CD4-positive, alpha-beta T cell treated with Interleukin-15 for 1 hour (primary cell): ENCODE data around the gene CCDC159.
"Not testable (repeated sequence)": the region's sequence is repeated elsewhere in the genome, so short reads cannot be mapped to it uniquely, and the experiment has no call there.

Experiments
- DNase-seq: peaks from one replicate; pipeline ENCODE4 v3.0.0-alpha.2; 2020

The CCDC159 gene, protein sequence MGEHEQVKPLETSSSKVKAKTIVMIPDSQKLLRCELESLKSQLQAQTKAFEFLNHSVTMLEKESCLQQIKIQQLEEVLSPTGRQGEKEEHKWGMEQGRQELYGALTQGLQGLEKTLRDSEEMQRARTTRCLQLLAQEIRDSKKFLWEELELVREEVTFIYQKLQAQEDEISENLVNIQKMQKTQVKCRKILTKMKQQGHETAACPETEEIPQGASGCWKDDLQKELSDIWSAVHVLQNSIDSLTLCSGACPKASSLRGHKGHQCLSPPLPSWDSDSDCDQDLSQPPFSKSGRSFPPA

GRCh38 chr19:11346104-11346940 lies at the start of gene CCDC159, which contains the start of gene TMEM205:
Gene CCDC159, plus strand, starts transcription at chr19:11346519. Its CDS starts 88 bp downstream, at chr19:11346607.
Gene TMEM205, minus strand, starts transcription at chr19:11346268. Its CDS starts 649 bp downstream, at chr19:11345619.
- peak; percentile 99 for DNase-seq

DNA sequence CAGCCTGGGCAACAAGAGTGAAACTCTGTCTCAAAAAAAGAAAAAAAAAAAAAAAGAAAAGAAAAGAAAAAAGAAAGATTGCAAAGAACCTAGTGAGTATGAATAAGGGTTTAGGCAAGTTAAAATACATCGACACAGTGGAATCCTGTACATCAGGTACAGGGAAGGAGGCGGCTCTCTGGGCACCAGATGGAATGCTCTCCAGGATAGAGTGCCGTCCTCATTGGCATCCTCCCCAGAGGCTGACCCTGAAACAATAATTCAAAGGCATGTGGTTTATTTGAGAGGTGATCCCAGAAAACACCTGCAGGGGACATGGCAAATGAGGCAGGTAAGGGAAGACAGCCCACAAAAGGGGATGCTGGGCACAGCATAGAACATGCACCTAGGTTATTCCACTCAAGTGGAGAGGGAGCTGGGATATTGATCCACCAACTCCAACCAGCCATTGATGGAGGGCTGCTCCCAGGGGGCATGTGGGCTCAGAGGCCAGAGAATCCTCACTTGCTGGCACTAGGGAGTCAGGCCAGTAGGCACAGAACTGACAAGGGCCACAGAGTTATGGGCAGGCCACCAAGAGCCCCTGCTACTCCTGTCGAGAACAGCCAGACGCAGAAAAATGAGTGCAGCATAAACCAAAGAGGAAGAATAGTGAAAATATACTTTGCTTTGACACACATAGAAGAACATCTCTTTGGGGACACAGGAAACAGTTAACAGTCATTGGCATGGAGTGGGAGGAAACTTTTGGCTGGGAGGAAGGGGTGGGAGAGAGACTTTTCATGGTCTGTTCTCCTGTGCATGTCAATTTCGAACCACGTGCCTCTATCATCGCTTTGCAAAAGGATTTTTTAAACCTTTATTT lies 46.1 kb upstream of the CCDC159 start:
- DNase-seq, result no peak

GRCh38 chr19:11300811-11301120 lies 45.6 kb upstream of the CCDC159 start:
- no peak for DNase-seq

DNA sequence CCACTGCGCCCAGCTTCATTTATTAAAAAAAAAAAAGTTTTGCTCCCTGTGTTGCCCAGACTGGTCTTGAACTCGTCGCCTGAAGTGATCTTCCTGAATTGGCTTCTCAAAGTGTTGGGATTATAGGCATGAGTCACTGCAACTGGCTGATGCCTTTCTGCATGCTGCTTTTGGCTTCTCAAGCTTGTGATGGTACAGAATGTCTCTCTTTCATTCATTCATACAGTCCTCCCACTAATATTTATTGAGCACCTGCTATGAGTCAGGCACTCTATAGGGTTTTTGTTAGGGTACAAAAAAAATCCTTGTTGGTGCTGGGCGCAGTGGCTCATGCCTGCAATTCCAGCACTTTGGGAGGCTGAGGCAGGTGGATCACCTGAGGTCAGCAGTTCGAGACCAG lies 41.4 kb upstream of the CCDC159 start:
- DNase-seq, result no peak

DNA sequence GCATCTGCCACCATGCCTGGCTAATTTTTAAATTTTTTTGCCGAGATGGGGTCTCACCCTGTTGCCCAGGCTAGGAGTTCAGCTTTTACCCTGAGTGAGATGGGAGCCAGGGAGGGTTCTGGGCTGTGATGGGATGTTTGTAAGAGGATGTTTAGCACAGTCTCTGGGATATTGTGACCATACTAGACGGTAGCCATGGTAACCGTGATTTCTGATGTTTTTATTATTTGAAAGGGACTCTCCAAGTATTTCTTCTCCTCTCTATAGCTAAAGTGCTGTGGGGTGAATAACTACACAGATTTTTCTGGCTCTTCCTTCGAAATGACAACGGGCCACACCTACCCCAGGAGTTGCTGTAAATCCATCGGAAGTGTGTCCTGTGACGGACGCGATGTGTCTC lies 40.0 kb upstream of the CCDC159 start:
- no peak for DNase-seq

- not testable (repeated sequence) for DNase-seq
Measured at GRCh38 chr19:11320278-11320995, 25.9 kb upstream of the CCDC159 start.

GRCh38 chr19:11321191-11322126 lies 24.9 kb upstream of the CCDC159 start:
- DNase-seq, result no peak

DNA sequence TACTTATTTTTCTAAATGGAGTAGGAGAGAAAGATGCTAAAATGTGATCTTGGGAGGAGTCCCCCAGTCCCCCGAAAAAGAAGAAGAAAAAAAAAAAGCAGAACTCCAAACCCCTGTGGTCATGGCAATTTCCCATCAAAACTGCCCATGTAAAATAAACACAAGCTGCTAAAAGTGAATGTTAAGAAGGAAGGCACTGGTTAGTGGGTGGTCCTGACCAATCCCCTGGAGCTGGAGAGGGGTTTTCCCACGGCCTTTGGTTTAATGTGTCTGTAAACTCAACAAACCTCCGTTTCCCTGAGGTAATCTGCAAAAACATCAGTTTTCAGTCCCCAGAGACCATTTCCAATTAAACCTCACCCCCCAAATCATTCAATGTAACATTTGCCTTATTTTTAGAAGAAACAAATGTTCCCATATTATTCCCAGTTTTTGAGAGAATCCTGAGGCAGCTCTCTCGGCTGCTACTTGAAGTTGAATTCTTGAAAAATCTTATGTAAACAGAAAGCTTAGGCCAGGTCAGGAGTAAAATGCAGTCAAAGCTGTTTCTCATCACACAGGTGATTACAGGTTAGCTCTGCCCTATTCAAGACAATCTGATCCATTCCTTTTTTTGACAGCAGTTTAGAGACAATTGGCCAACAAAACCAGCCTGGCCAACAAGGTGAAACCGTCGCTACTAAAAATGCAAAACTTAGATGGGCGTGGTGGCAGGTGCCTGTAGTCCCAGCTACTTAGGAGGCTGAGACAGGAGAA lies 23.9 kb upstream of the CCDC159 start:
- peak; percentile 36 for DNase-seq

DNA sequence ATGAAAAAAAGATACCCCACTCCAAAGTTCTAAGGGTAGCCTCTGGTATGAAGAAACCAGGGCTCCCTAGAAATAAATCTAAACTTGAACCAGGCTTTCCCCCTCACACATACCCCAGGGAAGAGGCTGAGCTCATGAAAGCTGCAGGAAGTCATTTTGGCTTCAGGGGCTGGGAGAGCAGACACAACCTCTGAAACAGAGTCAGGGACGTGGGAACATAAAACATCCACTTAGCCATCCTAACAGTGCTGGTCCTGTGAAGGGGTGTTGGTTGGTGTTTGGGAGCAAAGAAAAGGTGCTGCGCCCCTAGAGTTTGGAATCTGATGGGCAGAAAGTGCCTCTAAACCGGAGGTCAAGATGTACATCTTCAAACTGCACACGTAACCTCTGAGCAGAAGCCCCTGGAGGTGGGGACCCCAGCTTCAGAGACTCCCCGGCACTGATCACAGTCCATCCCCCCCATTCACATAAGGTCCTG lies 22.7 kb upstream of the CCDC159 start:
- no peak for DNase-seq

DNA sequence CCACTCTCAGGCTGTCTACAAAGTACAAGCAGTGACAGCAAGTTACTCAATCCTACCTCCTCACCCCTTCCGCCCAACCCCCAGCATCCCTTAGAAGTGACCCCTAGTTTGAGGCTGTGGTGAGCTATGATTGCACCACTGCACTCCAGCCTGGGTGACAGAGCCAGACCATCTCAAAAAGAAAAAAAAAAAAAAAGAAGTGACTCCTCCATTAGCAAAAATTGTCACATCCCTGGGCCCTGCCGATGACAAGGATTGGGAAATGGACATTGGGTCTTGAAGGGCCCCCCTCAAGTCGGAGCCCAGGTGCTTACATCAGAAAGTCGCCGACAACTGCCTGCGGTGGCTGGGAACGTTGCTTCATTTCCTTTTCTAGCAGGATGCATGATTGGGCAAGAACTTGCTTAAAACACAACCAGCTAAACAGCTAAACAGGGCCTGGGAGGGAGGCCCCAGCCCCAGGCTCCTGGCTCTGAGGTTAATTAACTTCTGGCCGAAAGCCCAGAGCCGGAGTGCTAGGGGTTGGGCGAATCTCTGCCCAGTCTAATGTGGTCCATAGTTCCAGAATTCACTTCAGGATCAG lies 22.1 kb upstream of the CCDC159 start:
- peak; percentile 82 for DNase-seq

DNA sequence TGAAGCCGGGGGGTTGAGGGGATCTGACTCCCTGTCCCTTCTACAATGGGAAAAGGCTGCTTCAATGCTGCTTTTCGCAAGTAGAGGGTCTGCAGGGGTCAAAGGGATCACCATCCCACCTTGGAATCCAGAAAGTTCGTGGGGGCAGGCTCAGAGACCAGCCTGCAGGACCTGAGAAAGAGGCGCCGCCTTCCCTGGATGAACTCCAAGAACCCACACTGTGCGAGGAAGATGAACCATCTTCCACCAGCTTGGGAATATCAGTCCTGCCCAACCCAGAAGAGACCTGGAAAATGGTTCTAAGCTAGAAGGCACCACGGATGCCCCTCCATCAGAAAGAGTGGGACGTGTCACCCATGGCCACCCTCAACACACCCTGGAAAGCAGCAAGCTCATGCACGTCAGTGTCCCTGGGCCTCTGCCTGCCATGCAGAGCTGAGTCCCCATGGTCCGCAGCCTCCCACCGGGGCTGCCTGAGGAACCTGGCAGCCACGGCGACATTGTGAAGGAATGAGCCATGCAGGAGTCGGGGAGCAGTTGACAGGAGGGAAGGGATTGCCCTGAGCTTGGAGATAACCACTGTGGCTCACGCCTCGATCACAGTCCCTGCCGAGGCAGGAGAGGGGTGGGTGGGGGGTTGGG lies 21.4 kb upstream of the CCDC159 start:
- no peak for DNase-seq

DNA sequence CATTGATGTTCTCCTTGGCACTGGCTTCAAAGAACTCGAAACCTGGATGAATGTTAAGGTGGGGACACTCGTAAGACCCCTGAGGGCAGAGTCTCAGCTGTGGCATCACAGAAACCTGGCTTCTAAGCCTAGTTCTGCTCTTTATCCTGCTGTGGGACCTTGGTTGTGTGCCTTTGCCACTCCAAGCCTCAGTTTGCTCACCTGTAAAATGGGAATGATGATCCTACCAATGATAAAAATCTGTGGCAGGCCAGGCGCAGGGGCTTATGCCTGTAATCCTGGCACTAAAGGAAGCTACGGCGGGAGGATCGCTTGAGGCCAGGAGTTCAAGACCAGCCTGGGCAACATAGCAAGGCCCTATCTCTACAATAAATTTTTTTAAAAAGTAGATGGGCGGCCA lies 20.8 kb upstream of the CCDC159 start:
- no peak for DNase-seq

- no peak for DNase-seq
Measured at GRCh38 chr19:11330127-11330526, 16.2 kb upstream of the CCDC159 start.

DNA sequence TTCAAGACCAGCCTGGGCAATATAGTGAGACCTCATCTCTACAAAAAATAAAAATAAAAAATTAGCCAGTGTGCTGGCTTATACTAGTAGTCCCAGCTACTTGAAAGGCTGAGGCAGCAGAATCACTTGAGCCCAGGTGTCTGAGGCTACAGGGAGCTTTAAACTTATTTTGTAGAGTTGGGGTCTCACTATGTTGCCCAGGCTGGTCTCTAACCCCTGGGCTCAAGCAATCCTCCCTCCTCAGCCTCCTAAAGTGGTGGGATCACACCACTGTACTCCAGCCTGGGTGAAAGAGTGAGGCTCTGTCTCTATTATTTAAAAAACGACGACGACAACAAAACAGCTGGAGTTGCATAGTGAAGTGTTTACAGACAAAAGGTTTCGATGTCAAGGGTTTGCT lies 14.8 kb upstream of the CCDC159 start:
- DNase-seq, result no peak

GRCh38 chr19:11332822-11333221 lies 13.5 kb upstream of the CCDC159 start:
- DNase-seq, result no peak

- not testable (repeated sequence) for DNase-seq
Measured at GRCh38 chr19:11333838-11334237, 12.5 kb upstream of the CCDC159 start.

DNA sequence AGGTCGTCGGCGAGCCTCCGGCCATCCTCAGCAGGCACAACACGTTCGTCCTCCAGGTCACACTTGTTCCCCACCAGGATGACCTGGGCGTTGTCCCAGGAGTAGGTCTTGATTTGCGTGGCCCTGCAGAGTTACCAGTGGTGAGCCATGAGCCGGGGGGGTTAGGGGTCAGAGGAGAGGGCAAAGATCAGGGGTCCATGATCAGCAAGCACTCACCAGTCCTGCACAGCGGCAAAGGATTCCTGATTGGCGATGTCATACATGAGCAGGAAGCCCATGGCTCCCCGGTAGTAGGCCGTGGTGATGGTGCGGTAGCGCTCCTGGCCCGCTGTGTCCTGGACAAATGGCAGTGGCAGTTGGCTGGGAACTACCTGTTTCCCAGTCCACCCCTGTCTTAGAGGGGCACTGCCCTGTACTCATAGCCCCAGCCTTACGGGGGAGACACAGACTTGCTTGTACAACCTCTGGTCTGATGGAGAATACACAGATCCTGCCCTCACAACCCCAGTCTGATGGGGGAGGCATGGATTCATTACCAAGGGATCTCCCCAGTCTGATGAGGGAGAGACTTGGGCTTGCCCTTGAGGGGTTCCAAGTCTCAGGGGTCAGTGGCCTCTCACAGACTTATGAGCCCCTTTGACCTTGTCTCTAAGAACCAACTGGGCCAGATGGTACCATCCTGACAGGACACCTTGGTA lies 10.7 kb upstream of the CCDC159 start:
- no peak for DNase-seq

DNA sequence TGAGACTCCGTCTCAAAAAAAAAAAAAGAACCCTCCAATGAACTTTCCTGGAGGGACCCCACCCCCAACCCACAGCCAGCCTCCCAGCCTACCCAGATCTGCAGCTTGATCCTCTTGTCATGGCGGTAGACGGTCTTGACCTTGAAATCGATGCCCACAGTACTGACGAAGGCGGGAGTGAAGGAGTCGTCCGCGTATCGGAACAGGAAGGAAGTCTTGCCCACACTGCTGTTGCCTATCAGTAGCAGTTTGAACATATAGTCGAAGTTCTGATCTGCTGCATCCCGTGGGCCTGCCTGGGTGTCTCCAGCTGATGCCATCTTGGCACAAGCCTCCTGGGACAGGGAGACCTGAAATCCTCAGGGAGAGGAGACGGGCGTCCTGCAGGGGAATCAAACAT lies 9.2 kb upstream of the CCDC159 start:
- DNase-seq, result no peak

GRCh38 chr19:11338121-11338520 lies 8.2 kb upstream of the CCDC159 start:
- no peak for DNase-seq
